RKO (cell line): ENCODE data around the gene PTH2R.
A peak's percentile ranks its signal among the peaks of the same experiment; 100 is the strongest.
"Not testable (repeated sequence)": the region's sequence is repeated elsewhere in the genome, so short reads cannot be mapped to it uniquely, and the experiment has no call there.

ENCODE experiments used
- DNase-seq: peaks from one replicate; pipeline ENCODE4 v3.0.0-alpha.2; 2016; ENCODE audit warnings: low spot score

PTH2R gene

GRCh38 chr2:208392300-208392699 is 14.3 kb upstream of the PTH2R start:
- peak; percentile 20 for DNase-seq

- DNase-seq, result not testable (repeated sequence)
Observed at GRCh38 chr2:208396796-208397195, 9.8 kb upstream of the PTH2R start.

GRCh38 chr2:208399201-208399600 is 7.4 kb upstream of the PTH2R start:
- no peak for DNase-seq

- no peak for DNase-seq
Observed at GRCh38 chr2:208407667-208408066, 1.1 kb downstream of the PTH2R start.

- no peak for DNase-seq
Observed at GRCh38 chr2:208413931-208414330, 7.3 kb downstream of the PTH2R start.

GRCh38 chr2:208415255-208415654 is 8.7 kb downstream of the PTH2R start:
- DNase-seq, result no peak

- no peak for DNase-seq
Observed at GRCh38 chr2:208415897-208416296, 9.3 kb downstream of the PTH2R start.

- DNase-seq, result no peak
Observed at GRCh38 chr2:208426412-208427045, 19.9 kb downstream of the PTH2R start.

- DNase-seq, result no peak
Observed at GRCh38 chr2:208437755-208438154, 31.2 kb downstream of the PTH2R start.

- DNase-seq, result no peak
Observed at GRCh38 chr2:208440716-208441115, 34.1 kb downstream of the PTH2R start.

GRCh38 chr2:208441951-208442350 is 35.4 kb downstream of the PTH2R start:
- no peak for DNase-seq

- DNase-seq, result not testable (repeated sequence)
Observed at GRCh38 chr2:208447447-208447846, 40.9 kb downstream of the PTH2R start.

GRCh38 chr2:208451061-208451460 is 44.5 kb downstream of the PTH2R start:
- no peak for DNase-seq

- no peak for DNase-seq
Observed at GRCh38 chr2:208454861-208455260, 48.3 kb downstream of the PTH2R start.

GRCh38 chr2:208463721-208464120 is 57.1 kb downstream of the PTH2R start:
- DNase-seq, result no peak

- no peak for DNase-seq
Observed at GRCh38 chr2:208464205-208464604, 57.6 kb downstream of the PTH2R start.

- peak; percentile 71 for DNase-seq
Observed at GRCh38 chr2:208466151-208466919, 59.7 kb downstream of the PTH2R start.

GRCh38 chr2:208466920-208467298 is 60.3 kb downstream of the PTH2R start:
- DNase-seq, result no peak

GRCh38 chr2:208467564-208467963 is 61.0 kb downstream of the PTH2R start:
- no peak for DNase-seq

GRCh38 chr2:208477741-208478140 is 71.1 kb downstream of the PTH2R start:
- DNase-seq, result no peak

- no peak for DNase-seq
Observed at GRCh38 chr2:208479342-208479741, 72.8 kb downstream of the PTH2R start.

GRCh38 chr2:208481945-208482344 is 75.4 kb downstream of the PTH2R start:
- not testable (repeated sequence) for DNase-seq

GRCh38 chr2:208482453-208483015 is 75.9 kb downstream of the PTH2R start:
- not testable (repeated sequence) for DNase-seq
